GM12878 (cell line): ENCODE results near the gene MAPRE3.

Experiments
- BHLHE40 ChIP-seq, 2 experiments: fragments of 450-650 bp in 1 of 2; IDR thresholded peaks; 2 replicates each; pipeline ENCODE4 v1.6.1; 2011 to 2017; ENCODE audit warnings: low read depth in 2 of 2, borderline replicate concordance in 1 of 2, improper control_type of control experiment in 1 of 2, low read length in 1 of 2, mild to moderate bottlenecking in 1 of 2
- GABPA ChIP-seq: IDR thresholded peaks from 2 replicates; pipeline ENCODE4 v1.6.1; 2014; ENCODE audit warnings: antibody characterized with exemption, low read depth, mild to moderate bottlenecking, inconsistent platforms
- POLR2A ChIP-seq: IDR thresholded peaks from 2 replicates; pipeline ENCODE4 v1.6.1; 2011; ENCODE audit warnings: low read depth, mild to moderate bottlenecking, low read length
- POLR2AphosphoS5 ChIP-seq: IDR thresholded peaks from 2 replicates; pipeline ENCODE4 v1.6.1; 2011; ENCODE audit warnings: mild to moderate bottlenecking, low read length, inconsistent platforms
- RAD21 ChIP-seq: IDR thresholded peaks from 2 replicates; pipeline ENCODE4 v1.6.1; 2011; ENCODE audit warnings: mild to moderate bottlenecking, low read depth, low read length, moderate library complexity; ENCODE audit not compliant: insufficient read depth
- TBL1XR1 ChIP-seq: IDR thresholded peaks from 2 replicates; pipeline ENCODE4 v1.6.1; 2012; ENCODE audit warnings: low read depth, low read length, improper control_type of control experiment
- ZNF24 ChIP-seq: fragments of 450-650 bp; IDR thresholded peaks from 2 replicates; pipeline ENCODE4 v1.6.1; 2017; ENCODE audit warnings: antibody characterized with exemption, mild to moderate bottlenecking
- TF ChIP-seq, protein P1 (sequence below), 3 experiments: IDR thresholded peaks in 2 of 3; conservative IDR thresholded peaks in 1 of 3; 2 replicates each; pipeline ENCODE4 v1.5.1; 2011; ENCODE audit warnings: low read depth in 3 of 3, low read length in 3 of 3, mild to moderate bottlenecking in 3 of 3, control low read depth in 2 of 3, moderate library complexity in 2 of 3, inconsistent platforms in 1 of 3, mixed read lengths in 1 of 3; ENCODE audit not compliant: control insufficient read depth in 2 of 3, insufficient read depth in 1 of 3; ENCODE audit errors: extremely low read depth in 1 of 3
- TF ChIP-seq, protein P2 (sequence below): IDR thresholded peaks from 2 replicates; pipeline ENCODE4 v1.6.1; 2011; ENCODE audit warnings: low read depth, low read length, improper control_type of control experiment, borderline replicate concordance
- TF ChIP-seq, protein P3 (sequence below): fragments of 450-650 bp; IDR thresholded peaks from 2 replicates; pipeline ENCODE4 v1.6.1; 2017; ENCODE audit warnings: mild to moderate bottlenecking, moderate library complexity

DNA sequence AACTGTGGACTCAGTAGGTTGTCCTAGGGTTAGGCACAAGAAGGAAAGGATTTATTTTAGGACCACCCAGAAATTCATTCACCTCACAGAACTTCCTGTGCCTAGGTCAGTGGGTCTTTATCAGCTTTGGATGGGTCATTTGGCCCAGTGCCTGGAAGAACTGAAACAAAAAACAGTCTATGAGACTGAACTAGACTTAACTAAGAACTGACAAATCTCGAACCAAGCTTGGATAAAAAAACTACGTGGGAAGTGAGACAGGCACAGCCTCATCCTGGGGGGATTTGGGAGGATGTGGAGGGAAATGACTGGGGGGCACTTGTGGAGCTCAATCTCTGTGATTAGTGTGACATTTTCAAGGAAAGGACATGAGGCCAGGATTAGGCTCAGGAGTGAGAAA is 103.3 kb downstream of the MAPRE3 start:
- TF ChIP-seq RAD21 (no peak), POLR2A (no peak), GABPA (no peak), BHLHE40 (IDR thresholded peaks at IDR 0.05; ENCODE audit: borderline replicate concordance in 1 of 2, low read depth in 2 of 2, low read length in 1 of 2) (no peak), POLR2AphosphoS5 (no peak), TBL1XR1 (no peak), ZNF24 (no peak)
- TF ChIP-seq, protein P1, sequence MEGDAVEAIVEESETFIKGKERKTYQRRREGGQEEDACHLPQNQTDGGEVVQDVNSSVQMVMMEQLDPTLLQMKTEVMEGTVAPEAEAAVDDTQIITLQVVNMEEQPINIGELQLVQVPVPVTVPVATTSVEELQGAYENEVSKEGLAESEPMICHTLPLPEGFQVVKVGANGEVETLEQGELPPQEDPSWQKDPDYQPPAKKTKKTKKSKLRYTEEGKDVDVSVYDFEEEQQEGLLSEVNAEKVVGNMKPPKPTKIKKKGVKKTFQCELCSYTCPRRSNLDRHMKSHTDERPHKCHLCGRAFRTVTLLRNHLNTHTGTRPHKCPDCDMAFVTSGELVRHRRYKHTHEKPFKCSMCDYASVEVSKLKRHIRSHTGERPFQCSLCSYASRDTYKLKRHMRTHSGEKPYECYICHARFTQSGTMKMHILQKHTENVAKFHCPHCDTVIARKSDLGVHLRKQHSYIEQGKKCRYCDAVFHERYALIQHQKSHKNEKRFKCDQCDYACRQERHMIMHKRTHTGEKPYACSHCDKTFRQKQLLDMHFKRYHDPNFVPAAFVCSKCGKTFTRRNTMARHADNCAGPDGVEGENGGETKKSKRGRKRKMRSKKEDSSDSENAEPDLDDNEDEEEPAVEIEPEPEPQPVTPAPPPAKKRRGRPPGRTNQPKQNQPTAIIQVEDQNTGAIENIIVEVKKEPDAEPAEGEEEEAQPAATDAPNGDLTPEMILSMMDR (IDR thresholded peaks at IDR 0.05 in 2 of 3, conservative IDR thresholded peaks at IDR 0.05 in 1 of 3; ENCODE audit: control insufficient read depth in 2 of 3, extremely low read depth in 1 of 3, insufficient read depth in 1 of 3, low read depth in 3 of 3, low read length in 3 of 3), result no peak
- TF ChIP-seq, protein P2, sequence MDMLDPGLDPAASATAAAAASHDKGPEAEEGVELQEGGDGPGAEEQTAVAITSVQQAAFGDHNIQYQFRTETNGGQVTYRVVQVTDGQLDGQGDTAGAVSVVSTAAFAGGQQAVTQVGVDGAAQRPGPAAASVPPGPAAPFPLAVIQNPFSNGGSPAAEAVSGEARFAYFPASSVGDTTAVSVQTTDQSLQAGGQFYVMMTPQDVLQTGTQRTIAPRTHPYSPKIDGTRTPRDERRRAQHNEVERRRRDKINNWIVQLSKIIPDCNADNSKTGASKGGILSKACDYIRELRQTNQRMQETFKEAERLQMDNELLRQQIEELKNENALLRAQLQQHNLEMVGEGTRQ, result no peak
- TF ChIP-seq, protein P3, sequence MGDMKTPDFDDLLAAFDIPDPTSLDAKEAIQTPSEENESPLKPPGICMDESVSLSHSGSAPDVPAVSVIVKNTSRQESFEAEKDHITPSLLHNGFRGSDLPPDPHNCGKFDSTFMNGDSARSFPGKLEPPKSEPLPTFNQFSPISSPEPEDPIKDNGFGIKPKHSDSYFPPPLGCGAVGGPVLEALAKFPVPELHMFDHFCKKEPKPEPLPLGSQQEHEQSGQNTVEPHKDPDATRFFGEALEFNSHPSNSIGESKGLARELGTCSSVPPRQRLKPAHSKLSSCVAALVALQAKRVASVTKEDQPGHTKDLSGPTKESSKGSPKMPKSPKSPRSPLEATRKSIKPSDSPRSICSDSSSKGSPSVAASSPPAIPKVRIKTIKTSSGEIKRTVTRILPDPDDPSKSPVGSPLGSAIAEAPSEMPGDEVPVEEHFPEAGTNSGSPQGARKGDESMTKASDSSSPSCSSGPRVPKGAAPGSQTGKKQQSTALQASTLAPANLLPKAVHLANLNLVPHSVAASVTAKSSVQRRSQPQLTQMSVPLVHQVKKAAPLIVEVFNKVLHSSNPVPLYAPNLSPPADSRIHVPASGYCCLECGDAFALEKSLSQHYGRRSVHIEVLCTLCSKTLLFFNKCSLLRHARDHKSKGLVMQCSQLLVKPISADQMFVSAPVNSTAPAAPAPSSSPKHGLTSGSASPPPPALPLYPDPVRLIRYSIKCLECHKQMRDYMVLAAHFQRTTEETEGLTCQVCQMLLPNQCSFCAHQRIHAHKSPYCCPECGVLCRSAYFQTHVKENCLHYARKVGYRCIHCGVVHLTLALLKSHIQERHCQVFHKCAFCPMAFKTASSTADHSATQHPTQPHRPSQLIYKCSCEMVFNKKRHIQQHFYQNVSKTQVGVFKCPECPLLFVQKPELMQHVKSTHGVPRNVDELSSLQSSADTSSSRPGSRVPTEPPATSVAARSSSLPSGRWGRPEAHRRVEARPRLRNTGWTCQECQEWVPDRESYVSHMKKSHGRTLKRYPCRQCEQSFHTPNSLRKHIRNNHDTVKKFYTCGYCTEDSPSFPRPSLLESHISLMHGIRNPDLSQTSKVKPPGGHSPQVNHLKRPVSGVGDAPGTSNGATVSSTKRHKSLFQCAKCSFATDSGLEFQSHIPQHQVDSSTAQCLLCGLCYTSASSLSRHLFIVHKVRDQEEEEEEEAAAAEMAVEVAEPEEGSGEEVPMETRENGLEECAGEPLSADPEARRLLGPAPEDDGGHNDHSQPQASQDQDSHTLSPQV, result no peak
